ENCODE measurements around the gene TERC.

Gene TERC

GRCh38 chr3:169764312-169764881, 463 bp downstream of the TERC start:
- Histone ChIP-seq H3K27me3 (ENCODE audit: insufficient read depth, low read length) (no peaks in the 10 kb centered on the region), H3K4me1 (ENCODE audit: insufficient read depth, low read length) (no peaks in the 10 kb centered on the region), H3K36me3 (ENCODE audit: insufficient read depth, low read depth, low read length) (no peaks in the 10 kb centered on the region; the same call in 1 of the 2 replicates), H3K9me3 (ENCODE audit: insufficient read depth, low read depth, low read length) (peaks cover 5% of the 10 kb centered on the region; the same call in 1 of the 2 replicates), H3K4me3 (ENCODE audit: low read length) (peak overlapping the region; percentile 73), H3K27ac (ENCODE audit: low read length) (no peak overlapping the region), H3K9ac (ENCODE audit: low read depth, low read length) (peak overlapping the region; percentile 83; the same call in 1 of the 2 replicates)

DNA sequence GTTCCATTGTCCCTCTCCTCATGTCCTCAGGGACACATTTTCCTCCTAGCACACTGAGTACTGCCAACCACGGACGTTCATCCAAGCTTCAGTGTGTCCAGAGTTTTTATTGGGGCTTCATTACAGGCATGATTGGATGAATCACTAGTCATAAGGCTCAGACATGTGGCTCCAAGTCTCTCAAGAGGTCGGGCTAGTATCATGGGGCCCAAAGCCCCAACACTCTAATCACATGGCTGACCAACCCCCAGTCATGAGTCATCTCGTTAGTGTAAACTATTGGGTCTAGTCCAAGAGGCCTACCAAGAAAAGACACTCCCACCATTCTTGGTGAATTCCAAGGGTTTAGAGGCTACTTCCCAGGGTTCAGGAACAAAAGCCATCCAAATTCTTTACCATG, 4.4 kb downstream of the TERC start:
- Histone ChIP-seq H3K36me3 (ENCODE audit: insufficient read depth, low read depth, low read length) (no peaks in the 10 kb centered on the region), H3K4me3 (ENCODE audit: low read length) (no peak overlapping the region), H3K27me3 (ENCODE audit: insufficient read depth, low read length) (no peaks in the 10 kb centered on the region), H3K27ac (ENCODE audit: low read length) (no peak overlapping the region), H3K9ac (ENCODE audit: low read depth, low read length) (no peak overlapping the region), H3K9me3 (ENCODE audit: insufficient read depth, low read depth, low read length) (peaks cover 5% of the 10 kb centered on the region; the same call in 1 of the 2 replicates), H3K4me1 (ENCODE audit: insufficient read depth, low read length) (no peaks in the 10 kb centered on the region)

DNA sequence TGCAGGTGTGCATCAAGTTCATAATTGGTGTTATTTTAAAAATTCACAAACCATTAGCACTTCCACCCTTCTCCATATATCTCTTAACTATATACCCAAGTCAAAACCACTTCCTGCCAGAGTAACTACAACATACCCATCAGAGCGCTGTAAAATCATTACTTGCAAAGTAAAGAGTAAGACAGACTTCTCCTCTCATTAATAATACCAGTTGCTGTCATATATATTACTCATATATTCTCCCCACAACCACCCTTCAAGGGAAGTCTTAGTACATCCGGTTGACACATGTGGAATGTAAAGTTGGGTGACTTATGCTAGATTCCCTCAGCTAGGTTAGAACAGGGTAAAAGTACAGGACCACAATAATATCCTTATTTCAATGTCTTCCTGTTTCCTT, 5.6 kb downstream of the TERC start:
- Histone ChIP-seq H3K4me1 (ENCODE audit: insufficient read depth, low read length) (no peaks in the 10 kb centered on the region), H3K27me3 (ENCODE audit: insufficient read depth, low read length) (no peaks in the 10 kb centered on the region), H3K27ac (ENCODE audit: low read length) (no peak overlapping the region), H3K36me3 (ENCODE audit: insufficient read depth, low read depth, low read length) (no peaks in the 10 kb centered on the region), H3K9ac (ENCODE audit: low read depth, low read length) (no peak overlapping the region), H3K9me3 (ENCODE audit: insufficient read depth, low read depth, low read length) (peaks cover 5% of the 10 kb centered on the region; the same call in 1 of the 2 replicates), H3K4me3 (ENCODE audit: low read length) (no peak overlapping the region)

DNA sequence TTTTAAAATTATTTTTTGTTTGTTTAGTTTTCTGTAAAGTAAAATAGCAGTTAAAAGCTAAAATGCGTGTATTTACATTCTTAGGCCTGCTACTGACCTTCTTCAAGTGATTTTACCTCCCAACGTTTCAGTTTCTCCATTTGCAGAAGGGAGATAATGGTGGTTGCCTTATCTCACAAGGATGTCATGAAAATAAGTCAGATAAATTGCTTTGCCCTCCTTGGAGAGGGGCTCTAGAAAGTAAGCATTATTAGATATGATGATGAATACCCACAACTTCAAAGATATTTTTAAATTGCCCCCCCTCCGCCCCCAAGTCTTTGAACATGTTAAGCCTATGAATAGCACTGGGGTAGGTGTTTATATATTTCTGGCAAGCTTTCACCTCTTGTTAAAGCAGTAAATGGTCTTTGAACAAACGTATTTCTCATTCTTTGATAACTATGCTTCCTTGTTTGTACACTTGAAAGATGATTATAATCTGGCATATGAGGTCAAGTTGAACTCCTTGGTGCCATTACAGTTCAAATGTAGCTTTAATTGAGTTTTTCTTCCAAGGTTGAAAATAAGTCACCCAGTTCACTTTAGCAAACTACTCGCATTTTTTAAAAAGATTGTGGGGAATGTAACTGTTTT, 6.4 kb downstream of the TERC start:
- no peaks in the 10 kb centered on the region for H3K4me1 ChIP-seq (ENCODE audit: insufficient read depth, low read length)
- no peak overlapping the region for H3K27ac ChIP-seq (ENCODE audit: low read length)
- peaks cover 4% of the 10 kb centered on the region; the same call in 1 of the 2 replicates for H3K9me3 ChIP-seq (ENCODE audit: insufficient read depth, low read depth, low read length)
- no peaks in the 10 kb centered on the region for H3K27me3 ChIP-seq (ENCODE audit: insufficient read depth, low read length)
- H3K4me3 ChIP-seq (ENCODE audit: low read length): no peak overlapping the region
- no peak overlapping the region for H3K9ac ChIP-seq (ENCODE audit: low read depth, low read length)
- no peaks in the 10 kb centered on the region for H3K36me3 ChIP-seq (ENCODE audit: insufficient read depth, low read depth, low read length)

GRCh38 chr3:169755488-169755887, 9.4 kb downstream of the TERC start:
- no peaks in the 10 kb centered on the region for H3K36me3 ChIP-seq (ENCODE audit: insufficient read depth, low read depth, low read length)
- no peaks in the 10 kb centered on the region for H3K9me3 ChIP-seq (ENCODE audit: insufficient read depth, low read depth, low read length)
- no peak overlapping the region for H3K4me3 ChIP-seq (ENCODE audit: low read length)
- no peak overlapping the region for H3K9ac ChIP-seq (ENCODE audit: low read depth, low read length)
- H3K27ac ChIP-seq (ENCODE audit: low read length): no peak overlapping the region
- H3K27me3 ChIP-seq (ENCODE audit: insufficient read depth, low read length): no peaks in the 10 kb centered on the region
- H3K4me1 ChIP-seq (ENCODE audit: insufficient read depth, low read length): no peaks in the 10 kb centered on the region

GRCh38 chr3:169754711-169755110, 10.1 kb downstream of the TERC start:
- no peaks in the 10 kb centered on the region for H3K4me1 ChIP-seq (ENCODE audit: insufficient read depth, low read length)
- no peak overlapping the region for H3K9ac ChIP-seq (ENCODE audit: low read depth, low read length)
- no peaks in the 10 kb centered on the region for H3K27me3 ChIP-seq (ENCODE audit: insufficient read depth, low read length)
- no peak overlapping the region for H3K27ac ChIP-seq (ENCODE audit: low read length)
- H3K36me3 ChIP-seq (ENCODE audit: insufficient read depth, low read depth, low read length): no peaks in the 10 kb centered on the region
- H3K4me3 ChIP-seq (ENCODE audit: low read length): no peak overlapping the region
- H3K9me3 ChIP-seq (ENCODE audit: insufficient read depth, low read depth, low read length): no peaks in the 10 kb centered on the region

DNA sequence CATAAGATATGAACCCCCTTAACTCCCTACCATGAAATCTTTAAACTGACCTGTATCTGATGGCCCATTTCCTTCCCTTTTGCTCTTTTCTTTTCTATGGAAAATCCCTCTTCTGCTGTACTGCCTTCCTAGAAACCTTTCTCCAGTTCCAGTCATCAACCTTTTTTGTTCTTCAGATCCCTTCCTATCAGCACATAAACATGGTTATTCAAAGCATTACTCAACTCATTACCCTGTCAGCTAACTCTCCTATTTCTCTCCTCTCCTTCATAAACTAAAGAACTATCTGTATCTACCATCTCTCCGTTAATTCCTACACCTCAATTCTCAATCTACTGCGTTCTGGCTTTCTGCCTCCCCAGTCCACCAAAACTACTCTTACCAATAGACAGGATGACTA, 13.0 kb downstream of the TERC start:
- no peak overlapping the region for H3K4me3 ChIP-seq (ENCODE audit: low read length)
- no peaks in the 10 kb centered on the region for H3K36me3 ChIP-seq (ENCODE audit: insufficient read depth, low read depth, low read length)
- H3K4me1 ChIP-seq (ENCODE audit: insufficient read depth, low read length): no peaks in the 10 kb centered on the region
- H3K27me3 ChIP-seq (ENCODE audit: insufficient read depth, low read length): no peaks in the 10 kb centered on the region
- H3K9ac ChIP-seq (ENCODE audit: low read depth, low read length): no peak overlapping the region
- H3K27ac ChIP-seq (ENCODE audit: low read length): no peak overlapping the region
- no peaks in the 10 kb centered on the region for H3K9me3 ChIP-seq (ENCODE audit: insufficient read depth, low read depth, low read length)

GRCh38 chr3:169750665-169751064, 14.2 kb downstream of the TERC start:
- Histone ChIP-seq H3K36me3 (ENCODE audit: insufficient read depth, low read depth, low read length) (no peaks in the 10 kb centered on the region), H3K4me1 (ENCODE audit: insufficient read depth, low read length) (no peaks in the 10 kb centered on the region), H3K27me3 (ENCODE audit: insufficient read depth, low read length) (no peaks in the 10 kb centered on the region), H3K9ac (ENCODE audit: low read depth, low read length) (no peak overlapping the region), H3K27ac (ENCODE audit: low read length) (no peak overlapping the region), H3K9me3 (ENCODE audit: insufficient read depth, low read depth, low read length) (no peaks in the 10 kb centered on the region), H3K4me3 (ENCODE audit: low read length) (no peak overlapping the region)

GRCh38 chr3:169748670-169749069, 16.2 kb downstream of the TERC start:
- H3K27ac ChIP-seq (ENCODE audit: low read length): no peak overlapping the region

DNA sequence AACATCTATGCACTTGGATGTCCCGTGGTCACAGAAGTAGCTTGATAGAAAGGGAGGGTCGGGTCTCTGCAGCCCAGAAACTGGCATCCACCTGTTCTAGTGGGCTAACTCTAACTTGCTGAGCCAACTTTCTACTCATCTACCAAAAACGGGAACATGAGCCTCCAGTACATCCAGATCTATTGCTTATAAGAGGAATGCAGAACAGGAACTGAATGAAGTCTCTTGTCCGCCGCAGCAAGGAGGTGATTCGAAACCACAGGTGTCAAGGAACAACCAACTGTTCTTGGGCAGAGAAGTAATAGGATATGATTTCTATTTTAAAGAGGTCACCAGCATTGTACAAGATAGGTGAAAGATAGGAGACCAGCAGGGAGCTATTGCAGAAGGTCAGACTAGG, 17.9 kb downstream of the TERC start:
- Histone ChIP-seq H3K27ac (ENCODE audit: low read length) (no peak overlapping the region), H3K4me1 (ENCODE audit: insufficient read depth, low read length) (no peaks in the 10 kb centered on the region; the same call in 1 of the 2 replicates), H3K4me3 (ENCODE audit: low read length) (no peak overlapping the region), H3K9ac (ENCODE audit: low read depth, low read length) (no peak overlapping the region), H3K9me3 (ENCODE audit: insufficient read depth, low read depth, low read length) (no peaks in the 10 kb centered on the region), H3K27me3 (ENCODE audit: insufficient read depth, low read length) (no peaks in the 10 kb centered on the region), H3K36me3 (ENCODE audit: insufficient read depth, low read depth, low read length) (no peaks in the 10 kb centered on the region)

More at GRCh38 chr3:169748670-169749069, 16.2 kb downstream of the TERC start:
- H3K9ac ChIP-seq (ENCODE audit: low read depth, low read length): no peak overlapping the region
- no peaks in the 10 kb centered on the region for H3K36me3 ChIP-seq (ENCODE audit: insufficient read depth, low read depth, low read length)
- no peaks in the 10 kb centered on the region; the same call in 1 of the 2 replicates for H3K4me1 ChIP-seq (ENCODE audit: insufficient read depth, low read length)
- no peaks in the 10 kb centered on the region for H3K9me3 ChIP-seq (ENCODE audit: insufficient read depth, low read depth, low read length)
- H3K4me3 ChIP-seq (ENCODE audit: low read length): no peak overlapping the region
- H3K27me3 ChIP-seq (ENCODE audit: insufficient read depth, low read length): no peaks in the 10 kb centered on the region

- no peak overlapping the region for H3K4me3 ChIP-seq (ENCODE audit: low read length)
- no peaks in the 10 kb centered on the region for H3K9me3 ChIP-seq (ENCODE audit: insufficient read depth, low read depth, low read length)
- no peaks in the 10 kb centered on the region for H3K27me3 ChIP-seq (ENCODE audit: insufficient read depth, low read length)
- H3K4me1 ChIP-seq (ENCODE audit: insufficient read depth, low read length): peaks cover 2% of the 10 kb centered on the region; the same call in 1 of the 2 replicates
- H3K36me3 ChIP-seq (ENCODE audit: insufficient read depth, low read depth, low read length): no peaks in the 10 kb centered on the region
- no peak overlapping the region for H3K9ac ChIP-seq (ENCODE audit: low read depth, low read length)
- no peak overlapping the region for H3K27ac ChIP-seq (ENCODE audit: low read length)
Measured at GRCh38 chr3:169744366-169745054, 20.4 kb downstream of the TERC start.

DNA sequence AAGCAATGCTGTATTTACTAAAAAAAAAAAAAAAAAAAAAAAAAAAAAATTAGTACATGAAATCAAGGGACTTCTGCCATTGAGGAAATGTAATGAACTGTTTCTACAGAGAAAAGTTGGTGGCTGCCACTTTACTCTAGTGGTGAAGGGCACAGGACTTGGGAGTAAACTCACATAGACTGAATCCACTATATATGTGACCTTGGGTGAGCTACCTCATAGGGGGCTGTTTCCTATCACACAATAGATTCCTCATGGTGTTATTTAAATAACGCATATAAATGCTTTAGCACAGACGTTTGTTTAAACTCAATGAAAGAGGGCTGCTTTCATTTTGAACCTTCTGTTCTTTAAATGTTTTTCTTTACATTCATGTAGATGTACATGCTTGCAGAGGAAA, 25.8 kb downstream of the TERC start:
- peaks cover 8% of the 10 kb centered on the region; the same call in 1 of the 2 replicates for H3K9me3 ChIP-seq (ENCODE audit: insufficient read depth, low read depth, low read length)
- H3K4me3 ChIP-seq (ENCODE audit: low read length): no peak overlapping the region
- no peak overlapping the region for H3K27ac ChIP-seq (ENCODE audit: low read length)
- H3K9ac ChIP-seq (ENCODE audit: low read depth, low read length): no peak overlapping the region
- no peaks in the 10 kb centered on the region for H3K27me3 ChIP-seq (ENCODE audit: insufficient read depth, low read length)
- peaks cover 6% of the 10 kb centered on the region; the same call in 1 of the 2 replicates for H3K4me1 ChIP-seq (ENCODE audit: insufficient read depth, low read length)
- no peaks in the 10 kb centered on the region for H3K36me3 ChIP-seq (ENCODE audit: insufficient read depth, low read depth, low read length)

Data from iPS-20b (cell line).